ENCODE data around the gene LARP4.

DNA sequence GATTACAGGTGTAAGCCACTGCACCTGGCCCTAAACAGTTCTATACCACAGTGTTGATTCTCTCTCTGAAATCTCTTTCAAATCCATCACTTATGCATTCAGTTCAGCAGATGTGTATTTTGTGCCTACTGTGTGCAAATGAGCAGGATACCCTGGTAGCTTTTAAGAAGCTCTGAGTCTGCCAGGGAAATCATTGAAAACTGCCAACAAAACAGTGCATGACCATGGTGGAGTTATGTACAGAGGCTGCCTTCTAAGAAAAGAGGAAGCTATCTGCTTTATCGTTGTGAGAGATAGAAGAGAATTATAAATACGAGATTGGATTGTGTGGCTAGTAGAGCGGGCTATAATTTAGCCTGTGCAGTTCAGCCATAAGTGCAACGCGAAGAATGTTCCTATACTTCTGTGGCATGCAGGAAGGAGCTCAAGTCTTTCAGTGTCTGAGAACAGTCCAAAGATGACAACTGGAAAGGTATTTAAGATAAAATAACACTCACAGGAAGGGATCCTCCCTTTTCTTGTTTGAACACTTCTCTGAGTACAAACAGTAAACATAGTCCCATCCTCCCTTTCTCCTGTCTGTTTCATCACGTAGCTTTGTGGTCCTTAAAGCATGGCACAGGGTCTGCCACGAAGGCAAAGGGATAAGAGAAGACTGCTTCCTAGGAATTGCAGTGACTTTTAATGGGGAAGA is 108.4 kb downstream of the LARP4 start:
- TF ChIP-seq, protein P1, sequence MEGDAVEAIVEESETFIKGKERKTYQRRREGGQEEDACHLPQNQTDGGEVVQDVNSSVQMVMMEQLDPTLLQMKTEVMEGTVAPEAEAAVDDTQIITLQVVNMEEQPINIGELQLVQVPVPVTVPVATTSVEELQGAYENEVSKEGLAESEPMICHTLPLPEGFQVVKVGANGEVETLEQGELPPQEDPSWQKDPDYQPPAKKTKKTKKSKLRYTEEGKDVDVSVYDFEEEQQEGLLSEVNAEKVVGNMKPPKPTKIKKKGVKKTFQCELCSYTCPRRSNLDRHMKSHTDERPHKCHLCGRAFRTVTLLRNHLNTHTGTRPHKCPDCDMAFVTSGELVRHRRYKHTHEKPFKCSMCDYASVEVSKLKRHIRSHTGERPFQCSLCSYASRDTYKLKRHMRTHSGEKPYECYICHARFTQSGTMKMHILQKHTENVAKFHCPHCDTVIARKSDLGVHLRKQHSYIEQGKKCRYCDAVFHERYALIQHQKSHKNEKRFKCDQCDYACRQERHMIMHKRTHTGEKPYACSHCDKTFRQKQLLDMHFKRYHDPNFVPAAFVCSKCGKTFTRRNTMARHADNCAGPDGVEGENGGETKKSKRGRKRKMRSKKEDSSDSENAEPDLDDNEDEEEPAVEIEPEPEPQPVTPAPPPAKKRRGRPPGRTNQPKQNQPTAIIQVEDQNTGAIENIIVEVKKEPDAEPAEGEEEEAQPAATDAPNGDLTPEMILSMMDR (IDR thresholded peaks at IDR 0.05) = no peak
- TF ChIP-seq POLR2A (IDR thresholded peaks at IDR 0.05) = no peak

Data from lower leg skin (tissue), 3 donors.